HepG2 (cell line): Measurements from ENCODE around the gene POLR3F.

Experiments
- SAP130 ChIP-seq: IDR thresholded peaks from 2 replicates; pipeline ENCODE4 v1.6.1; 2016; ENCODE audit warnings: low read depth
- SIX4 ChIP-seq: sonication (generic); formaldehyde crosslinking; IDR thresholded peaks from 2 replicates; pipeline ENCODE4 v1.4.0; 2020; ENCODE audit warnings: missing genetic modification reagents
- TBL1XR1 ChIP-seq: fragments of 150-350 bp; IDR thresholded peaks from 2 replicates; pipeline ENCODE4 v1.6.1; 2014; ENCODE audit warnings: borderline replicate concordance, low read length; ENCODE audit not compliant: partially characterized antibody
- TCF7 ChIP-seq: sonication (generic); IDR thresholded peaks from 2 replicates; pipeline ENCODE4 v1.6.1; 2016; ENCODE audit warnings: antibody characterized with exemption, low read depth
- ZNF552 ChIP-seq: sonication (generic); formaldehyde crosslinking; IDR thresholded peaks from 2 replicates; pipeline ENCODE4 v1.9.0; 2022; ENCODE audit warnings: missing genetic modification reagents, mild to moderate bottlenecking, borderline replicate concordance
- TF ChIP-seq, protein P1 (sequence below): sonication (generic); formaldehyde crosslinking; IDR thresholded peaks from 2 replicates; pipeline ENCODE4 v1.4.0; 2020; ENCODE audit warnings: missing genetic modification reagents
- TF ChIP-seq, protein P2 (sequence below): sonication (generic); formaldehyde crosslinking; IDR thresholded peaks from 2 replicates; pipeline ENCODE4 v1.5.0; 2020; ENCODE audit warnings: mild to moderate bottlenecking, missing genetic modification reagents, moderate library complexity
- TF ChIP-seq, protein P3 (sequence below): fragments of 450-650 bp; IDR thresholded peaks from 2 replicates; pipeline ENCODE4 v1.6.1; 2017; ENCODE audit warnings: mild to moderate bottlenecking

DNA sequence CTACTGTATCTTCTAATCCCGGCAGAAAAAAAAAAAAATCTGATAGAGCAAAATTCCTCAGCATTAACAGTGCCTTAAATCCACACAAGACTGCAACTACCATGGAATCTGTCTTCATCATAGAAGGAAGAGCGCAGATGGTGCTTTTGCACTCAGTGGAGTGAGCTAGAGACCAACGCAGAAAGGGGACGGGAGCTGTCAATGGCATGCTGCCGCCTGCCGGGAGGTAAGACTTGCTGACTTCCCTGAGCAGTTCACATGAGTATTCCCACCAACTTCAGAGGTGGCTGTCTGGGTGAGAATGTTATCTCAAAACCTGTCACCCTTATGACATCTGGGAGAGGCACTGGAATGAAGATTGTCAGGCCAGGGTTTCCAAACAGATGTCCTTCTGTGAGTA is 36.0 kb upstream of the POLR3F start:
- TF ChIP-seq ZNF552 (CRISPR knock-in tag) (no peak), TCF7 (no peak), SAP130 (CRISPR knock-in tag) (no peak), SIX4 (CRISPR knock-in tag) (no peak), TBL1XR1 (no peak)
- TF ChIP-seq, protein P1, sequence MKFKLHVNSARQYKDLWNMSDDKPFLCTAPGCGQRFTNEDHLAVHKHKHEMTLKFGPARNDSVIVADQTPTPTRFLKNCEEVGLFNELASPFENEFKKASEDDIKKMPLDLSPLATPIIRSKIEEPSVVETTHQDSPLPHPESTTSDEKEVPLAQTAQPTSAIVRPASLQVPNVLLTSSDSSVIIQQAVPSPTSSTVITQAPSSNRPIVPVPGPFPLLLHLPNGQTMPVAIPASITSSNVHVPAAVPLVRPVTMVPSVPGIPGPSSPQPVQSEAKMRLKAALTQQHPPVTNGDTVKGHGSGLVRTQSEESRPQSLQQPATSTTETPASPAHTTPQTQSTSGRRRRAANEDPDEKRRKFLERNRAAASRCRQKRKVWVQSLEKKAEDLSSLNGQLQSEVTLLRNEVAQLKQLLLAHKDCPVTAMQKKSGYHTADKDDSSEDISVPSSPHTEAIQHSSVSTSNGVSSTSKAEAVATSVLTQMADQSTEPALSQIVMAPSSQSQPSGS = no peak
- TF ChIP-seq, protein P2, sequence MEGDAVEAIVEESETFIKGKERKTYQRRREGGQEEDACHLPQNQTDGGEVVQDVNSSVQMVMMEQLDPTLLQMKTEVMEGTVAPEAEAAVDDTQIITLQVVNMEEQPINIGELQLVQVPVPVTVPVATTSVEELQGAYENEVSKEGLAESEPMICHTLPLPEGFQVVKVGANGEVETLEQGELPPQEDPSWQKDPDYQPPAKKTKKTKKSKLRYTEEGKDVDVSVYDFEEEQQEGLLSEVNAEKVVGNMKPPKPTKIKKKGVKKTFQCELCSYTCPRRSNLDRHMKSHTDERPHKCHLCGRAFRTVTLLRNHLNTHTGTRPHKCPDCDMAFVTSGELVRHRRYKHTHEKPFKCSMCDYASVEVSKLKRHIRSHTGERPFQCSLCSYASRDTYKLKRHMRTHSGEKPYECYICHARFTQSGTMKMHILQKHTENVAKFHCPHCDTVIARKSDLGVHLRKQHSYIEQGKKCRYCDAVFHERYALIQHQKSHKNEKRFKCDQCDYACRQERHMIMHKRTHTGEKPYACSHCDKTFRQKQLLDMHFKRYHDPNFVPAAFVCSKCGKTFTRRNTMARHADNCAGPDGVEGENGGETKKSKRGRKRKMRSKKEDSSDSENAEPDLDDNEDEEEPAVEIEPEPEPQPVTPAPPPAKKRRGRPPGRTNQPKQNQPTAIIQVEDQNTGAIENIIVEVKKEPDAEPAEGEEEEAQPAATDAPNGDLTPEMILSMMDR (CRISPR knock-in tag) = no peak
- TF ChIP-seq, protein P3, sequence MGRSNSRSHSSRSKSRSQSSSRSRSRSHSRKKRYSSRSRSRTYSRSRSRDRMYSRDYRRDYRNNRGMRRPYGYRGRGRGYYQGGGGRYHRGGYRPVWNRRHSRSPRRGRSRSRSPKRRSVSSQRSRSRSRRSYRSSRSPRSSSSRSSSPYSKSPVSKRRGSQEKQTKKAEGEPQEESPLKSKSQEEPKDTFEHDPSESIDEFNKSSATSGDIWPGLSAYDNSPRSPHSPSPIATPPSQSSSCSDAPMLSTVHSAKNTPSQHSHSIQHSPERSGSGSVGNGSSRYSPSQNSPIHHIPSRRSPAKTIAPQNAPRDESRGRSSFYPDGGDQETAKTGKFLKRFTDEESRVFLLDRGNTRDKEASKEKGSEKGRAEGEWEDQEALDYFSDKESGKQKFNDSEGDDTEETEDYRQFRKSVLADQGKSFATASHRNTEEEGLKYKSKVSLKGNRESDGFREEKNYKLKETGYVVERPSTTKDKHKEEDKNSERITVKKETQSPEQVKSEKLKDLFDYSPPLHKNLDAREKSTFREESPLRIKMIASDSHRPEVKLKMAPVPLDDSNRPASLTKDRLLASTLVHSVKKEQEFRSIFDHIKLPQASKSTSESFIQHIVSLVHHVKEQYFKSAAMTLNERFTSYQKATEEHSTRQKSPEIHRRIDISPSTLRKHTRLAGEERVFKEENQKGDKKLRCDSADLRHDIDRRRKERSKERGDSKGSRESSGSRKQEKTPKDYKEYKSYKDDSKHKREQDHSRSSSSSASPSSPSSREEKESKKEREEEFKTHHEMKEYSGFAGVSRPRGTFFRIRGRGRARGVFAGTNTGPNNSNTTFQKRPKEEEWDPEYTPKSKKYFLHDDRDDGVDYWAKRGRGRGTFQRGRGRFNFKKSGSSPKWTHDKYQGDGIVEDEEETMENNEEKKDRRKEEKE = no peak
